Cardiac muscle cell (in vitro differentiated cells and primary cell): ENCODE results near the gene SHROOM3. TPM values are rescaled to one million over a fixed set of nuclear protein-coding genes. Genes with fewer than 3 reads are reported as not detected.
A peak's percentile ranks its signal among the peaks of the same experiment; 100 is the strongest.
"Not testable (repeated sequence)": the region's sequence is repeated elsewhere in the genome, so short reads cannot be mapped to it uniquely, and the experiment has no call there.

ENCODE experiments used
- DNase-seq, 2 donors: peaks; one replicate each; pipeline versions ENCODE4 v3.0.0 to v3.0.0-alpha.2; 2010 to 2017; ENCODE audit warnings: low read depth in 1 of 2, low spot score in 1 of 2
- H3K27ac ChIP-seq: fragments of 200-600 bp; sonication (generic); 2 replicates; pipeline ENCODE4 v1.5.1; 2016
- H3K27me3 ChIP-seq: fragments of 200-600 bp; sonication (generic); 2 replicates; pipeline ENCODE4 v1.6.0; 2016; ENCODE audit warnings: control low read depth
- H3K36me3 ChIP-seq: fragments of 200-600 bp; sonication (generic); 2 replicates; pipeline ENCODE4 v1.5.1; 2016; ENCODE audit warnings: control low read depth
- H3K4me1 ChIP-seq: fragments of 200-600 bp; sonication (generic); 2 replicates; pipeline ENCODE4 v1.8.1; 2017; ENCODE audit warnings: low read depth, mild to moderate bottlenecking, mixed run types
- H3K4me3 ChIP-seq: fragments of 200-600 bp; sonication (generic); 2 replicates; pipeline ENCODE4 v1.5.1; 2016; ENCODE audit warnings: mild to moderate bottlenecking
- H3K9me3 ChIP-seq: fragments of 200-600 bp; sonication (generic); 2 replicates; pipeline ENCODE4 v1.5.1; 2017; ENCODE audit warnings: low read depth, mild to moderate bottlenecking, control low read depth
- CTCF ChIP-seq: IDR thresholded peaks from 2 replicates; pipeline ENCODE4 v1.5.1; 2012; ENCODE audit warnings: low read depth, mild to moderate bottlenecking, low read length
- polyA plus RNA-seq: library from polyadenylated mRNA; unstranded; fragments of >200 nt; fragmentation: Nextera tagmentation; extraction: Ambion mirVana; gene quantifications from 2 replicates; pipeline ENCODE4 v1.2.1, GENCODE V29; 2016
- total RNA-seq: library from RNA; depleted of rRNA; stranded (reverse); fragments of >200 nt; gene quantifications from 2 replicates; pipeline ENCODE4 v1.2.3, GENCODE V29; 2016

Gene SHROOM3
- total and polyA plus RNA-seq, 2 experiments from 2014 or later = 13.7 to 47.7 TPM

GRCh38 chr4:76406081-76406480 is 28.9 kb upstream of the SHROOM3 start:
- H3K9me3 ChIP-seq = no peaks in the 10 kb centered on the region
- TF ChIP-seq CTCF = no peak

GRCh38 chr4:76407440-76408119 is 27.4 kb upstream of the SHROOM3 start:
- Histone ChIP-seq H3K27me3 (no peaks in the 10 kb centered on the region), H3K4me3 (no peak overlapping the region), H3K9me3 (no peaks in the 10 kb centered on the region), H3K36me3 (no peaks in the 10 kb centered on the region), H3K27ac (no peak overlapping the region), H3K4me1 (no peaks in the 10 kb centered on the region)
- TF ChIP-seq CTCF = no peak
- DNase-seq = peak in 1 of 2 donors; percentile 35

More at GRCh38 chr4:76406081-76406480, 28.9 kb upstream of the SHROOM3 start:
- Histone ChIP-seq H3K36me3 (no peaks in the 10 kb centered on the region), H3K27ac (no peak overlapping the region), H3K4me3 (no peak overlapping the region), H3K4me1 (no peaks in the 10 kb centered on the region), H3K27me3 (no peaks in the 10 kb centered on the region)
- DNase-seq = no peak

- Histone ChIP-seq H3K27me3 (no peaks in the 10 kb centered on the region), H3K36me3 (no peaks in the 10 kb centered on the region), H3K27ac (no peak overlapping the region), H3K4me3 (no peak overlapping the region), H3K4me1 (no peaks in the 10 kb centered on the region), H3K9me3 (no peaks in the 10 kb centered on the region)
- no peak for TF ChIP-seq CTCF
- no peak for DNase-seq
Observed at GRCh38 chr4:76410636-76411035, 24.4 kb upstream of the SHROOM3 start.

GRCh38 chr4:76420188-76420761 is 14.8 kb upstream of the SHROOM3 start:
- no peak for TF ChIP-seq CTCF
- Histone ChIP-seq H3K9me3 (no peaks in the 10 kb centered on the region), H3K4me1 (peaks cover 7% of the 10 kb centered on the region), H3K27me3 (no peaks in the 10 kb centered on the region), H3K4me3 (no peak overlapping the region), H3K36me3 (no peaks in the 10 kb centered on the region), H3K27ac (no peak overlapping the region)
- DNase-seq = peak in 1 of 2 donors; percentile 29

GRCh38 chr4:76420762-76421581 is 14.1 kb upstream of the SHROOM3 start, which contains the start of gene CCDC158:
Gene CCDC158, minus strand, starts transcription at chr4:76421141. Its CDS starts 17,934 bp downstream, at chr4:76403207.
- Histone ChIP-seq H3K4me3 (no peak within 1 kb of the TSS), H3K36me3 (no peaks in the 10 kb centered on the region), H3K9me3 (no peaks in the 10 kb centered on the region), H3K27me3 (no peaks in the 10 kb centered on the region), H3K4me1 (peaks cover 7% of the 10 kb centered on the region), H3K27ac (no peak within 1 kb of the TSS)
- no peak for TF ChIP-seq CTCF
- DNase-seq = peak in 1 of 2 donors; percentile 49

- not testable (repeated sequence) for H3K36me3 ChIP-seq, H3K9me3 ChIP-seq, H3K4me1 ChIP-seq, H3K27me3 ChIP-seq, DNase-seq, H3K4me3 ChIP-seq, H3K27ac ChIP-seq
Observed at GRCh38 chr4:76423159-76423558, 11.9 kb upstream of the SHROOM3 start.
